Hypothalamus (tissue), 51 donors: ENCODE results near the gene PDK4.

ENCODE experiments used
- DNase-seq, 51 donors: peaks; one replicate each; lab custom pipeline; 2025; lab: John Stamatoyannopoulos, UW

PDK4 gene

DNA sequence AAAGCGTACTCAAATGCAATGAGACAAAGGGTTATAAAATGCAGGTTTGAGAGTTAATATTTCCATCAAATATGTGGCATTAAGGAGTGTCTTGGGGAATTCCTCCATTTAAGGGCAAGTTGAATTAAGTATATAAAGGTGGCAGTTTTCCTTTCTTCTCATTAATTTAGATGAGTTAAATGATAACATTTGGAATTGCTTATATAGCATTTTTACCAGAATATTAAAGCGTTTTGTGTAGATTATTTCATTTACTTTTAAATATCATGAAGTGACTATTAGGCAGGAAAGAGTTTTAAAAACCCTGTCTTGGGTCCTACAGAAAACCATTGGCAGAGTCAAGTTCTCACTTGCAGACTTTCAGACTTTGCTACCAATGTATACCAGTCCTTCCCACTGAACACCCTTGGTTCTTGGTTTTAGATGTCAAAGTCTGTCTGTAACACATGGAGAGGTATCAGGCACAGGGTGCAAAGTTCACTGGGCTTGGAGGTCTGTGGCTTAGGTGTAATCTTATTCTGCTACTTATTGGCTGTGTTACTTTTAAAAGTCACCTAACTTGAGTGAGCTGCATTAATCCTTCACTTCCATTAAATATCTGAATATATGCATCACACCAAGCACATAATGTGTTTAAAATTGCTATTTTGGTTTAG lies 59.5 kb downstream of the PDK4 start:
- DNase-seq, result no peak

DNA sequence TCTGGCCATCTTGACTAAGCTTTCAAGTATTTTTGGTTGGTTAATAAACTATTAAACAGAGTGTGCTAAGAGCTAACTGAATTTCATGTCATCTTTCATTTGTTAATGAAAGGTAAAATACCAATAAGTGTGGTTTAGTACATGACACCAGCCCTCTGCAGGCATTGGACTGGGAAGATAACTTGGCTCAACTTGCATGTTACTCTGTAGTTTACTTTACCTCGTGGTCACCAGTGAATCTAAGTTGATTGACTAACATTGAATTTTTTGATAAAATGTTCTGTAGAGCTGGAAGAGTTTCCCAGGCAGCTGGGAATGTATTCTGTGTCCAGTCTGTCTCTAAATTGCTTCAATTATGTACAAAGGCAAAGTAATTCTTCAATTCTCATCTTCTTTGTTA lies 60.7 kb downstream of the PDK4 start:
- no peak for DNase-seq

DNA sequence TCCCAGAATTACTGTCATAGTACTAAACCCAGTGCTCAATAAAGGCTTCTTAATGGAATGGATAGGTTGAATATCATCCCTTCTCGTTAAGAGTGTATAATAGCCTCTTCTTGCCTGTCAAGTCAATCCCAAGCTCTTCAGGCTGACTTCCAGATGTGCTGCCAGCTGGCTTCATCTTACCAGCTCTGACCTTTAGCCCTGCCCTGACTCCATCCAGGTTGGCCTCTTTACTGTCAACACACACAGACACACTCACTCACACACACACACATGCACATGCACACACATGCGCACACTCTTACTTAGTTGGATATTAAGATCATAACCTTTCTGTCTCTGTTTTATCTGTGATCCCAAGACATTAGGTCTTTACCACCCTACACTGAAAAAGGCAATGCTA lies 61.5 kb downstream of the PDK4 start:
- no peak for DNase-seq
